SK-N-SH (cell line): ENCODE measurements around the gene IQSEC3. TPM values are rescaled to one million over a fixed set of nuclear protein-coding genes. Genes with fewer than 3 reads are reported as not detected.

ENCODE experiments used
- CTCF ChIA-PET: fragments of 300-600, 350-600 bp; formaldehyde crosslinking; extraction: SDS; loops from one replicate; lab custom pipeline; 2021; lab: Yijun Ruan, JAX
- POLR2A ChIA-PET: fragments of 350-600 bp; sonication (Branson Sonifier 250); formaldehyde crosslinking; extraction: SDS; loops from one replicate; lab custom pipeline; 2020; ENCODE audit warnings: antibody characterized with exemption, inconsistent platforms; lab: Yijun Ruan, JAX
- DNase-seq: peaks from one replicate; pipeline ENCODE4 v3.0.0; 2012
- H2AFZ ChIP-seq: fragments of 200-600 bp; sonication (generic); 2 replicates; pipeline ENCODE4 v1.8.1; 2016; ENCODE audit warnings: antibody characterized with exemption, mild to moderate bottlenecking, low read depth
- H3F3A ChIP-seq: fragments of 200-600 bp; sonication (generic); replicated peaks from 2 replicates; pipeline ENCODE3; 2016; ENCODE audit warnings: antibody characterized with exemption, mild to moderate bottlenecking; ENCODE audit not compliant: insufficient read depth
- H3K27ac ChIP-seq, 2 experiments: fragments of 200-500 bp in 1 of 2; fragments of 200-600 bp in 1 of 2; sonication (Bioruptor generic) in 1 of 2; sonication (generic), shearing (Covaris generic) in 1 of 2; 2 replicates each; pipeline versions ENCODE4 v1.5.1 to v1.6.1; 2014 to 2016; ENCODE audit warnings: low read depth in 2 of 2, inconsistent platforms in 1 of 2, low read length in 1 of 2, mild to moderate bottlenecking in 1 of 2, mixed read lengths in 1 of 2
- H3K27me3 ChIP-seq: fragments of 200-600 bp; sonication (generic), shearing (Covaris generic); 2 replicates; pipeline ENCODE4 v1.6.1; 2016; ENCODE audit warnings: mixed run types; ENCODE audit not compliant: insufficient read depth
- H3K36me3 ChIP-seq, 2 experiments: fragments of 200-500 bp in 1 of 2; fragments of 200-600 bp in 1 of 2; sonication (Bioruptor generic) in 1 of 2; sonication (generic) in 1 of 2; replicated peaks in 1 of 2; 2 replicates each; pipeline versions ENCODE3 to v1.5.1; 2014 to 2016; ENCODE audit warnings: low read length in 1 of 2, mild to moderate bottlenecking in 1 of 2; ENCODE audit not compliant: insufficient read depth in 2 of 2, control insufficient read depth in 1 of 2
- H3K4me1 ChIP-seq, 2 experiments: fragments of 200-500 bp in 1 of 2; fragments of 200-600 bp in 1 of 2; sonication (Bioruptor generic) in 1 of 2; sonication (generic), shearing (Covaris generic) in 1 of 2; 2 replicates each; pipeline versions ENCODE4 v1.5.1 to v1.6.1; 2014 to 2016; ENCODE audit warnings: low read depth in 1 of 2, low read length in 1 of 2, mixed run types in 1 of 2; ENCODE audit not compliant: insufficient read depth in 2 of 2, control insufficient read depth in 1 of 2
- H3K4me2 ChIP-seq: fragments of 200-600 bp; sonication (generic), shearing (Covaris generic); 2 replicates; pipeline ENCODE4 v1.6.1; 2017; ENCODE audit warnings: mixed run types
- H3K4me3 ChIP-seq, 2 experiments: fragments of 200-500 bp in 1 of 2; fragments of 200-600 bp in 1 of 2; sonication (Bioruptor generic) in 1 of 2; sonication (generic), shearing (Covaris generic) in 1 of 2; 2 replicates each; pipeline versions ENCODE4 v1.5.1 to v1.8.1; 2014 to 2016; ENCODE audit warnings: low read depth in 2 of 2, inconsistent platforms in 1 of 2, low read length in 1 of 2, mild to moderate bottlenecking in 1 of 2, mixed read lengths in 1 of 2, moderate library complexity in 1 of 2
- H3K79me2 ChIP-seq: fragments of 200-600 bp; sonication (generic); 2 replicates; pipeline ENCODE4 v1.8.1; 2017; ENCODE audit warnings: mild to moderate bottlenecking; ENCODE audit not compliant: insufficient read depth
- H3K9ac ChIP-seq: fragments of 200-600 bp; sonication (generic); 2 replicates; pipeline ENCODE4 v1.6.1; 2017; ENCODE audit warnings: mixed run types
- H3K9me2 ChIP-seq: fragments of 200-600 bp; sonication (generic); 2 replicates; pipeline ENCODE4 v1.6.1; 2017; ENCODE audit warnings: mixed run types
- H3K9me3 ChIP-seq: fragments of 200-600 bp; sonication (generic); 2 replicates; pipeline ENCODE4 v1.6.1; 2017; ENCODE audit warnings: mixed run types, mild to moderate bottlenecking, moderate library complexity
- H4K20me1 ChIP-seq: fragments of 200-600 bp; sonication (generic); 2 replicates; pipeline ENCODE4 v1.6.1; 2017; ENCODE audit warnings: mild to moderate bottlenecking, mixed run types; ENCODE audit not compliant: insufficient read depth
- ELF1 ChIP-seq: IDR thresholded peaks from 2 replicates; pipeline ENCODE4 v1.4.0; 2012
- EP300 ChIP-seq, 2 experiments: IDR thresholded peaks; 2 replicates each; pipeline versions ENCODE4 v1.4.0 to v1.6.1; 2012; ENCODE audit warnings: borderline replicate concordance in 1 of 2, low read depth in 1 of 2, low read length in 1 of 2
- EZH2phosphoT487 ChIP-seq: fragments of 200-600 bp; sonication (generic); IDR thresholded peaks from 2 replicates; pipeline ENCODE4 v1.6.1; 2017; ENCODE audit warnings: low read depth, mixed run types, mild to moderate bottlenecking, antibody characterized with exemption, moderate library complexity, borderline replicate concordance
- GABPA ChIP-seq: IDR thresholded peaks from 2 replicates; pipeline ENCODE4 v1.4.0; 2012; ENCODE audit warnings: low read depth, mild to moderate bottlenecking
- IRF3 ChIP-seq: fragments of 150-350 bp; IDR thresholded peaks from 2 replicates; pipeline ENCODE4 v1.6.1; 2016; ENCODE audit warnings: mild to moderate bottlenecking, low read depth, low read length
- MXI1 ChIP-seq: IDR thresholded peaks from 2 replicates; pipeline ENCODE4 v1.6.1; 2012; ENCODE audit warnings: mild to moderate bottlenecking, low read depth, low read length, improper control_type of control experiment
- NFIC ChIP-seq: IDR thresholded peaks from 2 replicates; pipeline ENCODE4 v1.4.0; 2012; ENCODE audit warnings: borderline replicate concordance
- NRF1 ChIP-seq: IDR thresholded peaks from 2 replicates; pipeline ENCODE4 v1.6.1; 2012; ENCODE audit warnings: low read depth, mild to moderate bottlenecking, low read length
- POLR2AphosphoS5 ChIP-seq: IDR thresholded peaks from 2 replicates; pipeline ENCODE4 v1.6.1; 2012; ENCODE audit warnings: low read depth, low read length
- RCOR1 ChIP-seq: fragments of 150-350 bp; IDR thresholded peaks from 2 replicates; pipeline ENCODE4 v1.6.1; 2017; ENCODE audit warnings: antibody characterized with exemption, low read length
- SIN3A ChIP-seq: IDR thresholded peaks from 2 replicates; pipeline ENCODE4 v1.6.1; 2012; ENCODE audit warnings: low read depth, mild to moderate bottlenecking, low read length, moderate library complexity, borderline replicate concordance
- TAF1 ChIP-seq: IDR thresholded peaks from 2 replicates; pipeline ENCODE4 v1.6.1; 2012; ENCODE audit warnings: low read depth, mild to moderate bottlenecking, low read length, moderate library complexity, borderline replicate concordance
- TEAD4 ChIP-seq: IDR thresholded peaks from 2 replicates; pipeline ENCODE4 v1.4.0; 2012; ENCODE audit warnings: mild to moderate bottlenecking, borderline replicate concordance; ENCODE audit not compliant: insufficient read depth
- WGBS: methylation state at CpG from one replicate; pipeline ENCODE4 v1.1.6; 2017; ENCODE audit warnings: low lambda C conversion rate; 5-methylcytosine and 5-hydroxymethylcytosine counted together
- polyA plus RNA-seq, 3 experiments: library from polyadenylated mRNA; depleted of rRNA; stranded (reverse); fragments of >200 nt; gene quantifications; 2 replicates each; pipeline ENCODE4 v1.2.3, GENCODE V29; 2012
- TF ChIP-seq, protein P1 (sequence below): fragments of 150-350 bp; IDR thresholded peaks from 2 replicates; pipeline ENCODE4 v1.6.1; 2017; ENCODE audit warnings: antibody characterized with exemption, low read length, low read depth, borderline replicate concordance
- TF ChIP-seq, protein P2 (sequence below): IDR thresholded peaks from 2 replicates; pipeline ENCODE4 v1.6.1; 2012; ENCODE audit warnings: mild to moderate bottlenecking, low read depth, low read length, moderate library complexity
- TF ChIP-seq, protein P3 (sequence below): IDR thresholded peaks from 2 replicates; pipeline ENCODE4 v1.4.0; 2012; ENCODE audit warnings: low read depth, borderline replicate concordance

IQSEC3 gene
- polyA plus RNA-seq, 1 of the 3 experiments (the other 2 are of a cell fraction) = 0.02 TPM

- peaks cover 5% of the 10 kb centered on the region for H3F3A ChIP-seq
- ChIA-PET POLR2A (interaction anchor here (1.0 kb wide), 1 partner anchor 13 kb away, joined by 4 read pairs; no protein-coding TSS in a partner anchor), CTCF (interaction anchor here (0.6 to 6.9 kb wide), 8 partner anchors 10 to 47 kb away, joined by 3 to 43 read pairs (median 4); no protein-coding TSS in a partner anchor)
- H3K27ac ChIP-seq = no peak overlapping the region
- H3K4me1 ChIP-seq = peaks cover 0 to 16% of the 10 kb centered on the region in 2 experiments; a peak in 2 of 4 replicates
- WGBS = 32% methylated on average over 7 of the region's 9 CpGs
- H3K27me3 ChIP-seq = peaks cover 11% of the 10 kb centered on the region
- H3K36me3 ChIP-seq = no peaks in the 10 kb centered on the region
- TF ChIP-seq TAF1 (no peak), POLR2AphosphoS5 (no peak), MXI1 (no peak), TEAD4 (no peak), ELF1 (no peak), RCOR1 (no peak), NRF1 (no peak), IRF3 (no peak), GABPA (no peak), SIN3A (no peak), EZH2phosphoT487 (no peak), EP300 (IDR thresholded peaks at IDR 0.05; ENCODE audit: borderline replicate concordance in 1 of 2, low read depth in 1 of 2, low read length in 1 of 2) (no peak), NFIC (no peak)
- TF ChIP-seq, protein P1, sequence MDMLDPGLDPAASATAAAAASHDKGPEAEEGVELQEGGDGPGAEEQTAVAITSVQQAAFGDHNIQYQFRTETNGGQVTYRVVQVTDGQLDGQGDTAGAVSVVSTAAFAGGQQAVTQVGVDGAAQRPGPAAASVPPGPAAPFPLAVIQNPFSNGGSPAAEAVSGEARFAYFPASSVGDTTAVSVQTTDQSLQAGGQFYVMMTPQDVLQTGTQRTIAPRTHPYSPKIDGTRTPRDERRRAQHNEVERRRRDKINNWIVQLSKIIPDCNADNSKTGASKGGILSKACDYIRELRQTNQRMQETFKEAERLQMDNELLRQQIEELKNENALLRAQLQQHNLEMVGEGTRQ = no peak
- TF ChIP-seq, protein P2, sequence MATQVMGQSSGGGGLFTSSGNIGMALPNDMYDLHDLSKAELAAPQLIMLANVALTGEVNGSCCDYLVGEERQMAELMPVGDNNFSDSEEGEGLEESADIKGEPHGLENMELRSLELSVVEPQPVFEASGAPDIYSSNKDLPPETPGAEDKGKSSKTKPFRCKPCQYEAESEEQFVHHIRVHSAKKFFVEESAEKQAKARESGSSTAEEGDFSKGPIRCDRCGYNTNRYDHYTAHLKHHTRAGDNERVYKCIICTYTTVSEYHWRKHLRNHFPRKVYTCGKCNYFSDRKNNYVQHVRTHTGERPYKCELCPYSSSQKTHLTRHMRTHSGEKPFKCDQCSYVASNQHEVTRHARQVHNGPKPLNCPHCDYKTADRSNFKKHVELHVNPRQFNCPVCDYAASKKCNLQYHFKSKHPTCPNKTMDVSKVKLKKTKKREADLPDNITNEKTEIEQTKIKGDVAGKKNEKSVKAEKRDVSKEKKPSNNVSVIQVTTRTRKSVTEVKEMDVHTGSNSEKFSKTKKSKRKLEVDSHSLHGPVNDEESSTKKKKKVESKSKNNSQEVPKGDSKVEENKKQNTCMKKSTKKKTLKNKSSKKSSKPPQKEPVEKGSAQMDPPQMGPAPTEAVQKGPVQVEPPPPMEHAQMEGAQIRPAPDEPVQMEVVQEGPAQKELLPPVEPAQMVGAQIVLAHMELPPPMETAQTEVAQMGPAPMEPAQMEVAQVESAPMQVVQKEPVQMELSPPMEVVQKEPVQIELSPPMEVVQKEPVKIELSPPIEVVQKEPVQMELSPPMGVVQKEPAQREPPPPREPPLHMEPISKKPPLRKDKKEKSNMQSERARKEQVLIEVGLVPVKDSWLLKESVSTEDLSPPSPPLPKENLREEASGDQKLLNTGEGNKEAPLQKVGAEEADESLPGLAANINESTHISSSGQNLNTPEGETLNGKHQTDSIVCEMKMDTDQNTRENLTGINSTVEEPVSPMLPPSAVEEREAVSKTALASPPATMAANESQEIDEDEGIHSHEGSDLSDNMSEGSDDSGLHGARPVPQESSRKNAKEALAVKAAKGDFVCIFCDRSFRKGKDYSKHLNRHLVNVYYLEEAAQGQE = no peak
- TF ChIP-seq, protein P3, sequence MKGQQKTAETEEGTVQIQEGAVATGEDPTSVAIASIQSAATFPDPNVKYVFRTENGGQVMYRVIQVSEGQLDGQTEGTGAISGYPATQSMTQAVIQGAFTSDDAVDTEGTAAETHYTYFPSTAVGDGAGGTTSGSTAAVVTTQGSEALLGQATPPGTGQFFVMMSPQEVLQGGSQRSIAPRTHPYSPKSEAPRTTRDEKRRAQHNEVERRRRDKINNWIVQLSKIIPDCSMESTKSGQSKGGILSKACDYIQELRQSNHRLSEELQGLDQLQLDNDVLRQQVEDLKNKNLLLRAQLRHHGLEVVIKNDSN = no peak
- peak overlapping the region; percentile 65; the same call in 1 of the 2 replicates for H3K4me2 ChIP-seq
- DNase-seq = no peak
- no peak overlapping the region for H2AFZ ChIP-seq
- H3K9me2 ChIP-seq = no peaks in the 10 kb centered on the region
- H3K79me2 ChIP-seq = no peaks in the 10 kb centered on the region
- H3K4me3 ChIP-seq = no peak overlapping the region
- H4K20me1 ChIP-seq = no peaks in the 10 kb centered on the region
- H3K9ac ChIP-seq = no peak overlapping the region
- H3K9me3 ChIP-seq = no peaks in the 10 kb centered on the region
Measured at GRCh38 chr12:198705-199104, 132.1 kb downstream of the IQSEC3 start.
